Gastroesophageal sphincter (tissue), 4 donors: ENCODE data around the gene GLYATL1B. TPM values are rescaled to one million over a fixed set of nuclear protein-coding genes. Genes with fewer than 3 reads are reported as not detected.

Experiments
- ATAC-seq: fragments of 150-250 bp; one replicate; pipeline ENCODE4 v1.9.1; 2016; ENCODE audit warnings: mild to moderate bottlenecking, moderate library complexity
- H3K27ac ChIP-seq, 4 donors: fragments of 200-600 bp; sonication (generic) in 3 of 4; 1 replicate in 3 of 4; 2 replicates in 1 of 4; pipeline ENCODE4 v1.5.1; 2016 to 2019
- H3K27me3 ChIP-seq: fragments of 200-600 bp; sonication (generic); one replicate; pipeline ENCODE4 v1.5.1; 2019
- H3K36me3 ChIP-seq, 2 donors: fragments of 200-600 bp; sonication (generic); one replicate each; pipeline ENCODE4 v1.5.1; 2019; ENCODE audit warnings: control low read depth in 1 of 2
- H3K4me1 ChIP-seq, 3 donors: fragments of 200-600 bp; sonication (generic); 1 replicate in 2 of 3; 2 replicates in 1 of 3; pipeline ENCODE4 v1.5.1; 2016 to 2019; ENCODE audit warnings: control low read depth in 2 of 3
- H3K4me3 ChIP-seq, 2 donors: fragments of 200-600 bp; sonication (generic); one replicate each; pipeline ENCODE4 v1.5.1; 2019; ENCODE audit warnings: mild to moderate bottlenecking in 1 of 2, moderate library complexity in 1 of 2
- H3K9me3 ChIP-seq, 3 donors: fragments of 200-600 bp; sonication (generic); one replicate each; pipeline ENCODE4 v1.5.1; 2017 to 2019; ENCODE audit warnings: control low read depth in 2 of 3
- CTCF ChIP-seq, 4 experiments: fragments of 200-600 bp in 2 of 4; fragments of 450-650 bp in 2 of 4; sonication (generic) in 1 of 4; IDR thresholded peaks; one replicate each; pipeline ENCODE4 v1.5.1; 2017 to 2019; ENCODE audit warnings: antibody characterized with exemption in 4 of 4, mild to moderate bottlenecking in 2 of 4, moderate library complexity in 2 of 4
- EP300 ChIP-seq: sonication (generic); formaldehyde crosslinking; IDR thresholded peaks from one replicate; pipeline ENCODE4 v1.6.1; 2017; ENCODE audit warnings: antibody characterized with exemption, mild to moderate bottlenecking
- POLR2A ChIP-seq, 2 donors: fragments of 450-650 bp; IDR thresholded peaks; one replicate each; pipeline ENCODE4 v1.6.1; 2017; ENCODE audit warnings: antibody characterized with exemption in 2 of 2, mild to moderate bottlenecking in 2 of 2, moderate library complexity in 1 of 2
- POLR2AphosphoS5 ChIP-seq: sonication (generic); formaldehyde crosslinking; IDR thresholded peaks from one replicate; pipeline ENCODE4 v1.6.1; 2017; ENCODE audit warnings: antibody characterized with exemption
- WGBS, 2 donors: methylation state at CpG; one replicate each; pipeline ENCODE4 v1.1.5; 2018; ENCODE audit warnings: low coverage in 1 of 2; 5-methylcytosine and 5-hydroxymethylcytosine counted together
- total RNA-seq, 4 donors: library from RNA; depleted of rRNA; stranded (reverse); fragments of >200 nt; gene quantifications; one replicate each; pipeline ENCODE4 v1.1.0, GENCODE V29; 2016

Gene GLYATL1B
- total RNA-seq, 4 donors from 2014 or later: not detected

- 4 to 5% methylated on average over 3 of the region's 3 CpGs for WGBS, 2 donors
- H3K4me3 ChIP-seq: peak overlapping the region; percentile 72 to 78
- ATAC-seq: no peak
- H3K4me1 ChIP-seq: peaks cover 0 to 32% (median 4%) of the 10 kb centered on the region in 3 donors
- H3K27me3 ChIP-seq: no peaks in the 10 kb centered on the region
- TF ChIP-seq POLR2A (IDR thresholded peaks at IDR 0.05): no peak
- no peak for TF ChIP-seq EP300
- no peak for TF ChIP-seq CTCF (IDR thresholded peaks at IDR 0.05)
- no peak for TF ChIP-seq POLR2AphosphoS5
- peak overlapping the region; percentile 53 to 93 (median 89) for H3K27ac ChIP-seq
- H3K9me3 ChIP-seq: no peaks in the 10 kb centered on the region
- peaks cover 0 to 14% of the 10 kb centered on the region in 2 donors for H3K36me3 ChIP-seq
Observed at GRCh38 chr11:59141673-59142460, 55.8 kb downstream of the GLYATL1B start.

GRCh38 chr11:59142530-59143507 is 56.7 kb downstream of the GLYATL1B start, which contains the start of gene FAM111A:
FAM111A (plus strand) TSS chr11:59142856; CDS start chr11:59148873, 6,017 bp downstream.
- peak; percentile 90 for ATAC-seq
- 0 to 1% methylated on average over 6 to 37 of the region's 50 CpGs for WGBS, 2 donors
- Histone ChIP-seq H3K27ac (peak within 1 kb of the TSS; percentile 53 to 93 (median 89)), H3K36me3 (peaks cover 0 to 5% of the 10 kb centered on the region in 2 donors), H3K9me3 (no peaks in the 10 kb centered on the region), H3K27me3 (no peaks in the 10 kb centered on the region), H3K4me1 (peaks cover 0 to 32% (median 4%) of the 10 kb centered on the region in 3 donors), H3K4me3 (peak within 1 kb of the TSS; percentile 72 to 78)
- TF ChIP-seq CTCF (IDR thresholded peaks at IDR 0.05) (peak in 2 of 4 experiments; percentile 10 to 45), POLR2A (IDR thresholded peaks at IDR 0.05) (peak; percentile 17 to 24), POLR2AphosphoS5 (peak; percentile 54), EP300 (no peak)

GRCh38 chr11:59144096-59144495 is 58.0 kb downstream of the GLYATL1B start:
- Histone ChIP-seq H3K36me3 (peaks cover 0 to 7% of the 10 kb centered on the region in 2 donors), H3K27me3 (no peaks in the 10 kb centered on the region), H3K27ac (peak overlapping the region; percentile 51 to 93 (median 89)), H3K4me3 (peak overlapping the region; percentile 52 to 78), H3K4me1 (peaks cover 0 to 32% (median 4%) of the 10 kb centered on the region in 3 donors), H3K9me3 (no peaks in the 10 kb centered on the region)
- WGBS, 2 donors: 78 to 100% methylated on average over 1 of the region's 1 CpG
- ATAC-seq: no peak
- TF ChIP-seq EP300 (no peak), POLR2AphosphoS5 (no peak), CTCF (IDR thresholded peaks at IDR 0.05) (no peak), POLR2A (IDR thresholded peaks at IDR 0.05) (no peak)

Other genes starting within 250 kb of the GLYATL1B start
- 1 to 10 TPM in 1 of 4 donors, not detected in 3; 3.6 TPM for gene GLYATL2, start 241.6 kb upstream of the GLYATL1B start, total RNA-seq
- gene GLYATL1, start 146.8 kb upstream of the GLYATL1B start, total RNA-seq: 1 to 10 TPM in 1 of 4 donors, not detected in 3; 3.9 TPM
- gene FAM111B, start 20.9 kb downstream of the GLYATL1B start, total RNA-seq: 1 to 10 TPM in 1 of 4 donors, under 1 TPM in 1, not detected in 2; 0.13 to 1.4 TPM
- 10 to 100 TPM; 12.8 to 49.2 (median 22.7) TPM for gene FAM111A, start 56.5 kb downstream of the GLYATL1B start, total RNA-seq
- 1 to 10 TPM; 2.0 to 6.8 (median 6.2) TPM for gene DTX4, start 85.8 kb downstream of the GLYATL1B start, total RNA-seq
- 10 to 100 TPM in 2 of 4 donors, 1 to 10 TPM in 2; 3.6 to 35.5 (median 11.4) TPM for gene MPEG1, start 126.6 kb downstream of the GLYATL1B start, total RNA-seq